Activated naive CD4-positive, alpha-beta T cell treated with anti-CD3 and anti-CD28 coated beads, Interleukin-2, amount 50 U/mL, for 72 hours (primary cell): ENCODE results near the gene SPPL2A. TPM values are rescaled to one million over a fixed set of nuclear protein-coding genes. Genes with fewer than 3 reads are reported as not detected.

Experiments used
- ATAC-seq, 2 donors: fragments of 150-1000 bp; cut with Tn5 transposase; 2 replicates each; pipeline ENCODE4 v1.10.0; 2021; ENCODE audit warnings: mild to moderate bottlenecking in 2 of 2, moderate library complexity in 2 of 2
- DNase-seq, 2 donors: peaks; one replicate each; pipeline ENCODE4 v3.0.0; 2021 to 2022; ENCODE audit warnings: low spot score in 2 of 2
- H3K27ac Mint-ChIP-seq, 2 donors: one replicate each; pipeline ENCODE4 v1.8.0; 2022; ENCODE audit warnings: mild to moderate bottlenecking in 2 of 2, mixed read lengths in 2 of 2
- H3K36me3 Mint-ChIP-seq, 2 donors: one replicate each; pipeline ENCODE4 v1.8.0; 2022; ENCODE audit warnings: mixed read lengths in 2 of 2
- H3K9me3 Mint-ChIP-seq, 2 donors: one replicate each; pipeline ENCODE4 v1.8.0; 2022; ENCODE audit warnings: mixed read lengths in 2 of 2
- total RNA-seq, 2 donors: library from RNA; stranded (reverse); gene quantifications; one replicate each; pipeline ENCODE4 v1.2.3, GENCODE V29; 2022

The SPPL2A gene
- total RNA-seq, 2 donors from 2014 or later, result 61.0 to 68.1 TPM

DNA sequence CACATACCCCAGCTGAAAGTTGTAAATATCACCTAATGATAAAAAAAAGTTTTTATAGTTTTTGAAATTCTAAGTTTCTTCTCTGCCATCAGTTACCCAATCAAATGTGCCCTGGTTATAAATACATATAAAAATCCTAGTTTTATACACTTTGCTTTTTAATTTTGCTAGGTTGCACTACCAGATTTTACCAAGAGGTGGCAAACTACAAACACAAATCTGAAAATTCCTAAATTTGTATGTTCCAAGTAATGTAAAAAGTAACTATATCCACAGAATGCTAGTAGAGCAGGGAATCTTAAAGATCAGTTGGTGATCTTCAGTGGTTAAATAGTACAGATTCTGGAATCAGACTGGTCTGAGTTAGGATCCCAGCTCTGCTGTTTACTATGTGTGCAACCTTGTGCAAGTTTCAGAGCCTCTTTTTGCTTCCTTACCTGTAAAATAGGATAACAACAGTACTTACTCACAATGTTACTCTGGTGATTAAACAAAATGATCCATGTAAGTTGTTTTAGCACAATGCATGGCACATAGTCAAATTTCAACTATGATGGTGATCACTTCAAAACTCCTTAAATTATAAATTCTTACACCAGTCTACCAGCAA is 89.9 kb downstream of the SPPL2A start:
- DNase-seq (no peak), ATAC-seq (no peak)
- Mint-ChIP-seq H3K9me3 (no peaks in the 10 kb centered on the region), H3K36me3 (peaks cover 0 to 6% of the 10 kb centered on the region in 2 donors), H3K27ac (no peak overlapping the region)

- Mint-ChIP-seq H3K27ac (no peak overlapping the region), H3K9me3 (no peaks in the 10 kb centered on the region), H3K36me3 (peaks cover 0 to 2% of the 10 kb centered on the region in 2 donors)
- DNase-seq, result no peak
- no peak for ATAC-seq
Measured at GRCh38 chr15:50670115-50670514, 95.4 kb downstream of the SPPL2A start.

GRCh38 chr15:50669611-50670010 is 95.9 kb downstream of the SPPL2A start:
- Mint-ChIP-seq H3K9me3 (no peaks in the 10 kb centered on the region), H3K27ac (no peak overlapping the region), H3K36me3 (no peaks in the 10 kb centered on the region)
- no peak for DNase-seq
- ATAC-seq, result no peak

DNA sequence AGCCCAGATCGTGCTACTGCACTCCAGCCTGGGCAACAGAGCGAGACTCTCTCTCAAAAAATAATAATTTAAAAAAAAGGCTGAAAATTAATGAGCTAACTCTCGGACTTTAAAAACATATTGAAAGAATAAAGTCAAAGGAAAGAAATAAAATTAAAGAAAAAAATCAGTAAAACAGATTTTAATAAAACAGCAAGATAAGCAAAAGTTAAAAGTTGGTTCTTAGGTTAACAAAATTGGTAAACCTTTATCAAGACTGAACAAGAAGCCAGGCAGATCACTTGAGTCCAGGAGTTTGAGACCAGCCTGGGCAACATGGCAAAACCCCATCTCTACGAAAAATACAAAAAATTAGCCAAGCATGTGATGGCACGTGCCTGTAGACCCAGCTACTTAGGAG is 99.6 kb downstream of the SPPL2A start:
- DNase-seq, result no peak
- H3K36me3 Mint-ChIP-seq, result no peaks in the 10 kb centered on the region
- H3K9me3 Mint-ChIP-seq, result no peaks in the 10 kb centered on the region
- peak overlapping the region in 1 of 2 donors; percentile 85 for H3K27ac Mint-ChIP-seq
- no peak for ATAC-seq

- Mint-ChIP-seq H3K27ac (peak overlapping the region in 1 of 2 donors; percentile 55), H3K36me3 (peaks cover 5 to 41% of the 10 kb centered on the region in 2 donors), H3K9me3 (no peaks in the 10 kb centered on the region)
- DNase-seq (no peak), ATAC-seq (no peak)
Measured at GRCh38 chr15:50655555-50655954, 110.0 kb downstream of the SPPL2A start.

DNA sequence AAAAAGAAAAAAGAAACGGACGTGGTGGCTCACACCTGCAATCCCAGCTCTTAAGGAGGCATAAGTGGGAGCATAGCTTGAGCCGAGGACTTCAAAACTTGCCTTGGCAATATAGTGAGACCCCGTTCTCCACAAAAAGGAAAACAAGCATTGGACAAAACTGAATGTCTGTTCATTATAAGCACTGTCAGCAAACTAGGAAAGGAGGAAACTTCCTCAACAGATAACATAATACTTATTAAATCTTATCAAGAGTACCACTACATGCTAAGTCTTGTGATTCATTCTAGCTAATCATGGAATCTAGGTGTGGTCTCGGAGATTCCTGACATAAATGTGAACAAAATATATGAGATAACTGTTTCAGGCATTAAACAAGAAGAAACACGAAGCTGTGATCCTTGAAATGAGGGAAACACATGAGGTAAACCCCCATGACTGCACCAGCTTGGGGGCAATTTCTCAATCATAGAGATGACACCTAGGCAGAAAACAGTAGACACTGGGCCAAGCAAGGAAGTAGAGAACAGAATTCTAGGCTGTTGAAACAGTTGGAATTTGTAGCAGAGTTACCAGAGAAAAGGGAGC is 112.3 kb downstream of the SPPL2A start:
- DNase-seq (no peak), ATAC-seq (no peak)
- peak overlapping the region; percentile 31 to 92 for H3K27ac Mint-ChIP-seq
- peaks cover 5 to 49% of the 10 kb centered on the region in 2 donors for H3K36me3 Mint-ChIP-seq
- H3K9me3 Mint-ChIP-seq, result no peaks in the 10 kb centered on the region

- ATAC-seq (no peak), DNase-seq (no peak)
- Mint-ChIP-seq H3K9me3 (no peaks in the 10 kb centered on the region), H3K27ac (peak overlapping the region in 1 of 2 donors; percentile 92), H3K36me3 (peaks cover 5 to 49% of the 10 kb centered on the region in 2 donors)
Measured at GRCh38 chr15:50652671-50653070, 112.8 kb downstream of the SPPL2A start.

Other genes with a start within 250 kb of the SPPL2A start
- gene USP50, start 219.0 kb downstream of the SPPL2A start, total RNA-seq, result not detected
- gene TRPM7, start 78.9 kb downstream of the SPPL2A start, total RNA-seq, result 10 to 100 TPM; 48.3 to 55.8 TPM
- gene AP4E1, start 143.0 kb upstream of the SPPL2A start, total RNA-seq, result 10 to 100 TPM; 11.2 to 14.3 TPM